ENCODE results near the gene PARD6G.

PARD6G gene

DNA sequence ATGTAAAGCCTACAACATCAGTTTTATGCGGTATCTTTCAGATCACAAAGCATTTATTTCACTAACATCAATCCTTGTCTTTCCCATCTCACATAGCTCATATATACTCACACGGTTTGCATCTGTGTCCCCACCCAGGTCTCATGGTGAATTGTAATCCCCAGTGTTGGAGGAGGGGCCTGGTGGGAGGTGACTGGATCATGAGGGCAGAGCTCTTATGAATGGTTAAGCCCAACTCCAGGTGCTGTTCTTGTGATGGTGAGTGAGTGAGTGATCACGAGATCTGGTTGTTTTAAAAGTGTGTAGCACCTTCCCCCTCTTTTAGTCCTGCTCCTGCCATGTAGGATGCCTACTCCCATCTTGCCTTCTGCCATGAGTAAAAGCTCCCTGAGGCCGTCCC lies 42.0 kb downstream of the PARD6G start:
- DNase-seq = no peak

DNA sequence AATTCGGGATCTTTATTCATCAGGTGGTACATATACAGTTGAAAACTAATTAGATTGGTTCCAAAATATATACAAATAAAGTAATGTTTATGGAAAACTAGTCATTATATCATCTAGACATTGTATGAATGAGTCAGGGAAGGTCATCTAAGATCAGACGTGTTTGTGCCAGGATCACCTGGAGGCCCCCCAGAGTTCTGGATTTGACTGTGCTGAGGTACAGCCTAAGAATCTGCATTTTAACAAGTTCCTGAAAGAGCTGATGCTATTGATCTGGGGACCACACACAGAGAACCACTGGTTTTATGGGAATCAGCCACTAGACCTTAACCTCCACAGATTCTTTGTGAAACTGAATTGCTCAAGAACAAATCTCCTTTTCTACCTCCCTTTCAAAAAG lies 43.2 kb downstream of the PARD6G start:
- no peak for DNase-seq

DNA sequence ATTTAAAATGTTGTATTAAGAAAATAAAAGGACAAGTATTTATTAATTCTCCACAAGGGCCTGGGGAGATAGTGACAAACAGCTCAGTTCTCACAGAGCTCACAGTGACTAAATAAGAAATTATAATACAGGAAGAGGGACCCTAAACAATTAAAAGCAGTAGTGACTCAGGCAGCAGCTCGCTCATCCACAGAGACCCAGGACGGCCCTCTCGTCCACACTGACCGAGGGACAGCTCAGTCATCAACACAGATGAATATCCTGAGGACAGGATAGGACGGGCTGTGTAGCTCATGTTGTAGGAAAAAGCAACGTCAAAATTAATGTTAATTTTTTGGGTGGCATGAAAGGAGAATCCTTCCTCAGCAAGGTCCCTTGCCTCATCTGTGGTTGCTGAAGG lies 44.1 kb downstream of the PARD6G start:
- DNase-seq = no peak

DNA sequence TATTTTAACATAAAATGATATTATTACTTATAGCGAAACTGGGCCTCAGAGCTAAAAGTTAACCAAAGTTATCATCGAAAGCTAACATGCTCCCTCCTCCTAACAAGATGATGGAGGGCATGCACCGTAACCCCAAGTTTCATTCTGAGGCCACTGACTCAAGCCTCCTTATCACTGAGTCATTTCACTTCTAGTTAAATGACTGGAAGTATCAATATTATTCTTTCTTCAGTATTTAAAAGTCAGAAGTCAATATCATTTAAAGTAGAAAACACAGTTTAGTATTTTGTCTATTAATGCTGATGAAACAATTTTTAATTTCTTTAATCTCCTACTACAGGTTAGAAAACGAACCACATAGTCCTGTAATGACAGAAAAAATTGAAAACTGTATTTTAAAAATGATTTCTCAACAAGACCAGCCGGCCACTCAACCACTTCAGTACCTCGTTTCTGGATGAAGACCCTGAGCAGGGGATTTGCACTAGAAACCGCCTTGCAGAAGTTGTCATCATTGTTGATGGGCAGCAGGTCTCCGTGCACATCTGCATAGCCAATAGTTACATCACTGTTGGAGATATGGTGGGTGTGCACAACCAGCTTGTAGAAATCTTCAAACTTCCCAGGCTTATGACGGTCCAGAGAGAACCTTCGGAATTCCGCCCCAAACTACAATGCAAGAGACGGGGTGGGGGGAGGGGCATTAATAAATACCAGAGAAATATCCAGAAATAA lies 44.9 kb downstream of the PARD6G start:
- DNase-seq = no peak

DNA sequence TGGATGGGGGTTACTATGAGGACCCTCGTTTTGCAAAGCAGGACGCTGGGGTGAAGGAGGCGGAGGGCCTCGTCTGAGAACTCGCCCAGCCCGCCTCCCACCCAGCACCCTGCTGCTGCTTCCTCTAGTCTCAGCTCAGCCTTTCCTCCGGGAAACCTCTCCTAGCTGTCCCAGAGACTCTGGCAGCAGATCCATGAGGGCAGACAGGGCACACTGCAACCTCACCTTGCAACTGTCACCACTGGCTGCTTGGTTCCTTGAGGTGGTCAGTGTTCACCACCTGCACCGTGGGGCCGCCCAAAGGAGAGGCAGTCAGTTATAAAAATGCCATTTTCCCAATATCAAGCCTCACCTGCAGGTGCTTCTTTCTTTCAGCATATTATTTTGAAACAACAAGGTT lies 45.6 kb downstream of the PARD6G start:
- no peak for DNase-seq

DNA sequence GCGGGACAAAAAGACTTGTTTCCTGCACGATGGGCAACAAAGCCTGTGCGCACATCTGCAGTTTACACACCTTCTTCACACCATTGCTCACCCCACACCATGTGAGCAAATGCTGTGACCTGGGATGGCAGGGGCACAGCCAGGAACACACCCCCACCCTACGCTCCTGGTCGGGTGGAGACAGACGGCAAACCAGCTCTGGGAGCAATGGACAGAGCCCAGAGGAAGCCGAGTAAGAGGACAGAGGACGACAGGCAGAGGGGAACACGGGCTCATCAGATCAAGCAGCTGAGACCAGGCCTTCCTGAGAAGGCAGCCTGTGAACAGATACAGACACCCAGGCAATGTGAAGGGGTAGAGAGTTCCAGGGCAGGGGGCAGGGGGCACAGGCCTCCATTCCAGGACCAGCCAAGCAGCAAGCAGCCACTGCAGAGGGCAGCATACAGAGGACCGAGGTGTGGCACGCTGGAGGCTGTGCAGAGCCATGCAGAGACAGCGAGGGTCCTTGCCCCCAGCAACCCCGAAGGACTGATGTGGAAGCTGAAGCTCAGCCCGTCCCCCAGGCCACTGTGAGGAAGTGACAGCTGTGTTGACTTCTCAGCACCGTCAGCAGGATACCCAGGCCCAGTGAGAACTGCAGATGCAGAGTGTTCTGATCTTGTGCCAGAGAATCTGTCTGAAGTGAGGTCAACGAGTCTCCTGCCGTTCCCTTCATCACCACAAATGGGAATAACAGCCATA lies 46.2 kb downstream of the PARD6G start:
- no peak for DNase-seq

DNA sequence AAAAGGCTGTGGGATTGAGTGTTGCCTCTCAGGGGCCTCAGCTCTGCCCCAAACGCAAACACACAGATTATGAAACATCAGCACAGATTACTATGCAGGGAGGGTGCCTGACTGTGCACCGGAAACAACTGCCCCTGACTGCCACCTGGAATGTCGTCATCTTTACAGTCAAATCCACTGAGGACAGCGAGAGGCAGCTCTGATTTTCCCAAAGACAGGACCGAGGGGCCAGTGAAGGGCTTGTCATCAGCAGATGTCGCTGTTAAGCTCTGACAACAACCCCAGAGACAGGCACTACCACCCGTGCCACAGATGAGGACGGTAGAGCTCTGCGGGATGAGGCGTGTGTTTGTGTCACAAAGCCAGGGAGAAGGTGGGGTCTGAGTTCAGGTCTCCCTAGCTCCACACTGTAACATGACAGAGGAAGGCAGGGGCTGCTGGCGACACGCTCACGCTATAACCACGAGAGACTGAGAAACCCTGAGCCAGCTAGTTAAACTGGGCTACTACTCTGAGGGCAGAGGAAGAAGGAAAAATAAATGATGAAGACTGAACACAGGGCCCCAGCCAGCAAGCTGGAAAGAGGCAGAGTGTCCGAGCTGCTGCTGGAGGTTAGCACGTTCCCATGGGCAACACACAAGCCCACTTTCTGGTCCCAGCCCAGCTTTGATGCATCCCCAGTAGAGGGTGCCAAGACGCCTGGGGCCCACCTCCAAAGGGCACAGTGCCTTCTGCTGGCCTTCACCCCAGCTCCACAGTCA lies 47.0 kb downstream of the PARD6G start:
- no peak for DNase-seq

DNA sequence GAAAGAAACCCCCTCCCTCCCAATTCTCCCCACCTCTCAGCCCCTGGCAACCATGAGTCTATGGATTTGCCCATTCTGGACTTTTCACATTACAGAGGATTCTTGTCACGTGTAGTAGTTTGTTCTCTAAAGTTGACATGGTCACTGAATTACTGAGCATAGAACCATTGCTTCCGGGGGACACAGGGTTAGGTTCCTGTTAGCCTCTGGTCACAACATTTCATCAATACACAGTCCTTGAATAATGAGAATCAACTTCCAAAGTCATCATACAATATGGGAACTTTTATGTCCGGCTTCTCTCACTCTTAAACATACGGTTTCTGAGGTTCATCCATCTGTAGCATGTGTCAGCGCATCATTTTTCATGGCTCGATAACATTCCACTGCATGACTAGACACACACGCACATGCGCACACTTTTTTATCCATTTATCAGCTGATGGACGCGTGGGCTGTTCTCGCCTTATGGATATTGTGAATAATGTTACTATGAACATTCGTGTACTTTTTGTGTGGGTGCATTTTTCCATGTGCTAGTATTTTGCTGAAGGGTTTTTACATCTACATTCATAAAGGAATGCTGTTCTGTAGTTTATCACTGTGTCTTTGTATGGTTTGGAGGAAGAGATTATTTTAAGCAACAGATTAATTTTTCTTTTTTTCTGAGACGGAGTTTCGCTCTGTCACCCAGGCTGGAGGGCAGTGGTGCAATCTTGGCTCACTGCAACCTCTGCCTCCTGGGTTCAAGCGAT lies 48.1 kb downstream of the PARD6G start:
- DNase-seq = no peak

DNA sequence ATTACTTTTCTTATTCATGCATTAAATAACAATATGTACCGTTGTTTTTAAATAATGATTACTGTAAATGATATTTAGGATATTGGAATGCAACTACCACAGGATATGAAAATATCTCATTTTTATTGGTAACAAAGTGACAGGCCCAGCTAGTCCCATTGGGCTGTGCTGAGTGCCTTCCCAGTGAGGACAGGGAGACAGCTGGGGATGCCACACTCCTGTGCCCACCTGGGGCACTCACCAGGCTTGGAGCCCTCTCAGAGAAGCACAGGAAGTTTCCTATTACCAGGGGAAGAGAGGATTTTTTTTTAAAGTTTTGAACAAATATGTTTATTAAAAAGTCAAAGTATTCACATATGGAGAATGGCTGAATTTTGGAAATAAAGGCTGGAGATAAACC lies 48.9 kb downstream of the PARD6G start:
- DNase-seq = no peak

DNA sequence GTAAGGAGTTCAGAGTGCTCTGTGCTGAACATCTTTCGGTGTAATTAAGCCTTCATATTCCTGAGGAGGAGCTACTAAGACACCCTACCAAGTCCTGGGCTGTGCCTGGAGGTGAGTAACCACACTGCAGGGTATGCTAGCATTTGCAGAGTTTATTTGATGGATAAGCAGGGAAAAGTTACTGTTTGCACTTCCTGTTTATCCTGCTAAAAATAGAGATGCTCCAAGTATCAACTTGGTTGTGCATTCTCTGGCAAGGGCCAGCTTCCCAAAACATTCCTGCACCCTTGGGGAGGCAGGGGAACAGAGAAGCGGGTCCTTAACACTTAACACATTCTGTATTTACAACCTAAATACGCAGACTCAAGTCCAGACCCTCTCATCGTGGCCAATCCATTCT lies 49.8 kb downstream of the PARD6G start:
- DNase-seq = no peak

DNA sequence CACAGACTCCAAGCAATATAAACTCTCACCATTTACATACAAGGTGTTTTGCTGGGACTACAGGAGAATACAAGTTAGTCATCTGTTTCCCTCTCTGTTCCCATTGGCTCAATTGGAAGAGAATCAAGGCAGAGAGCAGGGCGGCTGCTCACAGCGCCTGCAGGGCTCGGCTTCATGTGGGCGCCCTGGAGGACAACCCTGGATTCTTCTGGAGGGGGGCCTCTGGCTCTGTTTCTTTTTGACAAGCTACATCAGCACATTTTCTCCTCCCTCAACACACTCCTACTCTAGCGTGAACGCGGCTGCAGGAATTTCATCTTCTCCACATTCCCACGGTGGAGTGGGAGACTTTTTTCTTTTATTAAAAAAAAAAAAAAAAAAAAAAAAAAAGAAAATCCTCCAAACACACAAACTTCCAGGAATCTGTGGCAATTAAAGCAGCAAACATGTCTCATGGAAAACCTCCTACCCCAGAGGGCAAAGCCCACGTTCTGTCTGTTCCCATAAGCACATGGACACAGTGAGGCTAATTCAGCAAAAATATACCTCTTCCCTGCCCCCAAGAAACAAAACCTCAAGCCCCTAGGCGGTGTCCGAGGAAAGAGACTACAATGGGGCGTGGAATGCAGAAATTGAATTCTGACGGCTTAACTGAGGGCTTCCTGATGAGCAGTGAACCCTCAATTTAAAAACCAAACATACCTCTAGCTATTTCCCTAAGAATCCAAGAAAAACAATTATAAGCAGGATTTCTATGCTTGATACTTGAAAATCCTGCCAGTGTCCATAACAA lies 50.6 kb downstream of the PARD6G start:
- DNase-seq = no peak

DNA sequence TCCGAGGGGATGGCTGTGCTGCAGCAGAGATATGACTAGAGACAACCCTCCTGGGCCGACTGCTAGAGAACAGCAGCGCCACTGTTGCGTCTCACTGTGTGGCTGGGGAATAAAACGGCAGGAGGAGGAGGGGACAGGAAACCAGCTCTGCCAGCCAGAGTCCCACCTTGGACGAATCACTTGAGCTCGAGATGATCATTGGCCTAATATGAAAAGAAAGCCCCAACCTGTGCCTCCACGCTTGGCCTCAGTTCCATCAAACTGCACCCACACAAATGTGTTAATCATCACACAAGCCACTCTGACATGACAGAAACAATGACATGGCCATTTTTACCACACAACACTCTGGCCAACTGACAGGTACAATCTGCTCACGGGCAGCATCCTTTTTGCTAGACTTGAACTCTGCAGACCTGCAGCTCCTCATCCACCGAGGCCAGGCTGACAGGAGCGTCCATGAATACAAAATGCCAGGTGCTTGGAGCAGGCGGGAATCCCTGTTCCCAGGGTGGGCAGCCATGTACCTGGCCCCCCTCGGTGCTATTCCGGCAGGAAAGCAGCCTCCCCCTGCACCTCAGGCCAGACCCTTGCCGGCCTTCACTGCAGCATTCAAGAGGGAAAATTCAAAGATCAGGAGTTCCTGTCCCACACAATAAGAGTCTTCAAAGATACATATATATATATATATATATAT lies 52.3 kb downstream of the PARD6G start:
- DNase-seq = no peak

DNA sequence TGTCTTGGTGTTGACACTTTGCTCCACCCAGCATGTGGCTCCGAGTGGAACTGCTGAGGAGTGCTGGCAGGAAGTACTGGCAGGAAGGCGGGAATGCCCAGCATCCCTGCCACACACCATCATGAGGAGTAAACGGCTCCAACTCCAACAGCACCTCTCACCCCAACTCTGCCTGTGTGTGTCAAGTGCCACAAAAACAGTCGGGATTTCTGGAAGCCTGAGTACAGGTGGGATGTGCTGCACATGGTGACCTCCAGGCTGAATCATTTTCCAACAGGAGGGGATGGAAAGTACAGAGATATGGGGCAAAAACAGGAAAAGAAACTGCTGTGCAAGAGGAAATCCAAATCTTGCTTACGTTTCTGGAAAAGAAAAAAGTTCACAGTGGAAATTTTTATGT lies 53.6 kb downstream of the PARD6G start:
- DNase-seq = no peak

DNA sequence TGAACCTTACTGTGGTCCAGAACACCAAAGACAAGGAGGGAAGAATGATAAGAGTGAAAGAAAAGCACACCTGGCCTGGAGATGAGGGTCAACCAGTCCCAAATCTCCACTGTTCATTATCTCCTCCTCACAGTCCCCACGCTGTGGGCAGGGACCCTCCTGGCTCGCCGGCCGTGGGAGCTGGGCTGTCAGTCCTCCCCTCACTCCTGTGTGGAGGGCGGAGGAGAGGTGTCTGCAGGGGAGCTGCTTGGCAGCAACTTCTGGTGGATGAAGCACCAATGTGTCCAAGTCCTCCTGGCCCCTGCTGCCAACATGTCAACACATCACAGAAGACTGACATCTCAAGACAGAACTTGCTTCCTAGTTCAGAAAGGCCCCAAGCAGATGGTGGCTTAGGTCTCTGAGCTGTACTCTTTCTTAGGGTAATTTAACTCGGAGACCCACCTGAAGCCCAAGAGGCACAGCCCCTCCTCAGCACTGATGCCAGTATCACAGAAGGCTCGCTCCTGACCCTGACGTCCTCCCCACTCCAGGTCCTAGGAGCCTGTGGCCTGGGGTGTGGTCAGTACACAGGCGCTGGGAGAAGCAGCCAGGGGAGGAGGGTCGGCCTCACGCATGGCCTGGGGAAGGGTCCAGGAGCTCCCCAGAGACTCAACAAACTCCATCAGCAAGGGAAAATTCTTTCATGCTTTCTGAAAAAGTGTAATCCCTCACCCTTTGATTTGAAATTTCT lies 54.5 kb downstream of the PARD6G start:
- DNase-seq = no peak

DNA sequence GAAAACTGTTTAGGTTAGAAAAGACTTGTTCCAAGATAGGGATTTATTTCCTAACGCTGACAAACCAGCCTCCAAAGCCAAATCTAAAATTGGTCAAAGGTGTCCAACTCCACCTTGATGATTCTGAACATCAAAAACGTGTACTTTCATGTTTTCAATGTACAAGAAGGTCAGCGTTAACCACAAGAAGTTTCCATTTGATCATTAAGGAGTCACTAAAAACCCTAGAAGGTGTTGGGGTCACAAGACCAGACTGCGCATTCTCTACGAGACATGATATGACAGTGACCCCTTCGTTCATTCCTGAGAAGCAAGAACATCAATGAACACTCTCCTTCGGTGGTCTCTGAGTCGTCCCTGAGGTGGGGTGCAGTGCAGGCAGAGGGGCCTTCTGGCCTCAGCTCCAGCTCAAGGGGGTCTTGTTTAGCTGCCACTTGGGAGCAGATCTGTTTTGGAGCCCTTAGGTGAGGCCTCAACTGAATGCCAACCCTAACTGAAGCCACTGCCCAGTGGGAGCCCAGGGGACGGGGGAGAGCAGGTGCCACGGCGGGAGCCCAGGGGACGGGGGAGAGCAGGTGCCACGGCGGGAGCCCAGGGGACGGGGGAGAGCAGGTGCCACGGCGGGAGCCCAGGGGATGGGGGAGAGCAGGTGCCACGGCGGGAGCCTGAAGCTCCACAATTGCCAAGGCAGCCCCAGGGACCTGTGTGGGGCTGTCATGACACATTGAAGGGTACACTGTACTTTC lies 55.2 kb downstream of the PARD6G start:
- no peak for DNase-seq

DNA sequence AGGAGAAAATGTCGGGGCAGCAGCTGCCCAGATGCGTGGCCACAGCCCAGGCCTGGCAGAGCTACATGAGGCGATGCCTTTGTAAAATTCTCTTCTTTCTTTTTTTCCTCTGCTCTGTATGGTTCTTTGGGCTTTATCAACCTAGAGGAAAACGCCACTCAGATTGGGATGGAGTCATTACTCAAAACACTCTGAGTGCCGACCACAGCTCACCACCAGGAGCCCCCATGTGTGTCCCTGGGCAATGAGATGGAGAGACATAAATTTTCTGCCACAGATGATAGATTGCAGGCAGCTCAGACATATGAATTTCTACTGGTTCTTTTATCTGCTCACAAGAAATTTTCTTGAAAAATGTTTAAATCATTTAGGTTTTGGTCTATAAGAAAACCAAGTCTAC lies 56.0 kb downstream of the PARD6G start:
- DNase-seq = no peak

DNA sequence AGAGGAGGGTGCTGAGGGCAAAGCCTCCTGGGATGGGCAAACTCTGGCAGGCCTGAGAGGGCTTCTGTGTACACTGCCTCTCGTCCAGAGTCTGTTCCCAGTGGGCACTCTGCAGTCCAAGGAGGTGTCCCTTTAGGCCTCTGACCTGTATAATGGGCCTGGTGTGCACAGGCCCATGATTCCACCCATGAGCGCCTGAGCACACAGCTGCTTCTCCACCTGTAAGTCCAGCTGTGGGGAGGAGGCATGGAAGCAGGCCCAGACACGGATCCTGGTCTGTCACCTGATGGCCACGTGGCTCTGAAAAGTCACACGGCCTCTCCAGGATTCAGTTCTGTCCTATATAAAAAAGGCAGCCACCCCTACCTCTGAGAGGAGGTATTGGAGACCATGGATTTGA lies 57.0 kb downstream of the PARD6G start:
- DNase-seq = no peak

DNA sequence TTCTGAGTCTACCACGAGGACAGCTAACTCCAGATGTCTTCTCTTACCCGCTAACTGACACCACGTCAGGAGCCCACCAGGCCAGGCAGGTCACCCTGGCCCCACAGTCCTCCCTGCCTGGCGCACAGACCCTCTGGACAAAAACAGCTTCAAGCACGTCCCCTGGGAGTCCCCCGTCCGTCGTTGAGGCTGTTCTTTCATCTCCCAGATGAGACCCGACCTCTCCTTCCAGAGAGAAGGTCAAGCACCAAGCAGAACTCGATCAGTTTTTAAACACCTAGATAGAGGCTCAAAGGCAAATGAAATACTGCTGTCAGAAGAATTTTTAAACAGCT lies 57.8 kb downstream of the PARD6G start:
- DNase-seq = no peak

DNA sequence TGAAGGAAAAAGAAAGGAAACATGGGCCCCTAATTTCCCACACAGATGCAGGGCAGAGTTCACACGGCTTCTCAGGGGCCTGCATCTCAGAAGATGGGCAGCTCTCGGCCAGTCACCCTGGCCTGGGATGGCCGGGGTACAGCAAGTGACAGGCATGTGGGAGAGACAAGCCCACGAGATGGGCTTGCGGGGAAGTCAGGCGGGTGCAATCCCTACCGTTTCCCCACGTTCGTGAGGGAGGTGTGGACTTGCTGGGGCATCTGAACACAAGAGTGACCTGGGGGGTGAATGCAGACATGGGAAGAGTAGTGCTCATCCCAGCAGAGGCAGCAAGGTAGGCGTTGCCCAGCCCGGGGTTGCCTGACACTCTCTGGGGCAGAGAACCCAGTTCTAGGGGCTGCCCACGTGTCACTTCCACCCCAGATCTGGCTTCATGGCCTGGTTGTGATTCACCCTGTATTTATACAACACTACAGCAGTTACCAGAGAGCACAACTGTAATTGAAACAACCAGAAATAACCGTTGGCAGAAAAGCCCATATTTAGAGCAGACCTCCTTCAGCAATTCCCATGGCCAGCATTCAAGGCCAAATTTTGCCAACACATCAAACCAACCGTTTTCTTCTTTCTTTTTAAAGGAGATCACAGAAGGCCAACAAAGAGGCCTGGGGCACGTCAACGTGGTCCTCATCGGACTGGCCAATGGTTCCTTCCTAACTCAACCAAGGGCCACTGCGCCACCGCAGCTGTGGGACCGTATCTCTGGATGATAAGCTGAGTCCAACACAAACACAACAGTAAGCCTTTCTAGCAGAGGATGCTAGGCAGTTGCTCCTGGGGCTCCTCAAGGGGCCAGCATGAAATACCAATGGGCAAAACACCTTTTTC lies 58.4 kb downstream of the PARD6G start:
- DNase-seq = no peak

All from NCI-H526 treated with DMSO at 0.1 percent for 48 hours (cell line).